SK-N-SH (cell line): ENCODE results near the gene STK40. TPM values are rescaled to one million over a fixed set of nuclear protein-coding genes. Genes with fewer than 3 reads are reported as not detected.

Experiments used
- CTCF ChIA-PET: fragments of 300-600, 350-600 bp; formaldehyde crosslinking; extraction: SDS; loops from one replicate; lab custom pipeline; 2021; lab: Yijun Ruan, JAX
- POLR2A ChIA-PET: fragments of 350-600 bp; sonication (Branson Sonifier 250); formaldehyde crosslinking; extraction: SDS; loops from one replicate; lab custom pipeline; 2020; ENCODE audit warnings: antibody characterized with exemption, inconsistent platforms; lab: Yijun Ruan, JAX
- DNase-seq: peaks from one replicate; pipeline ENCODE4 v3.0.0; 2012
- H2AFZ ChIP-seq: fragments of 200-600 bp; sonication (generic); 2 replicates; pipeline ENCODE4 v1.8.1; 2016; ENCODE audit warnings: antibody characterized with exemption, mild to moderate bottlenecking, low read depth
- H3F3A ChIP-seq: fragments of 200-600 bp; sonication (generic); replicated peaks from 2 replicates; pipeline ENCODE3; 2016; ENCODE audit warnings: antibody characterized with exemption, mild to moderate bottlenecking; ENCODE audit not compliant: insufficient read depth
- H3K27ac ChIP-seq, 2 experiments: fragments of 200-500 bp in 1 of 2; fragments of 200-600 bp in 1 of 2; sonication (Bioruptor generic) in 1 of 2; sonication (generic), shearing (Covaris generic) in 1 of 2; 2 replicates each; pipeline versions ENCODE4 v1.5.1 to v1.6.1; 2014 to 2016; ENCODE audit warnings: low read depth in 2 of 2, inconsistent platforms in 1 of 2, low read length in 1 of 2, mild to moderate bottlenecking in 1 of 2, mixed read lengths in 1 of 2
- H3K27me3 ChIP-seq: fragments of 200-600 bp; sonication (generic), shearing (Covaris generic); 2 replicates; pipeline ENCODE4 v1.6.1; 2016; ENCODE audit warnings: mixed run types; ENCODE audit not compliant: insufficient read depth
- H3K36me3 ChIP-seq, 2 experiments: fragments of 200-500 bp in 1 of 2; fragments of 200-600 bp in 1 of 2; sonication (Bioruptor generic) in 1 of 2; sonication (generic) in 1 of 2; replicated peaks in 1 of 2; 2 replicates each; pipeline versions ENCODE3 to v1.5.1; 2014 to 2016; ENCODE audit warnings: low read length in 1 of 2, mild to moderate bottlenecking in 1 of 2; ENCODE audit not compliant: insufficient read depth in 2 of 2, control insufficient read depth in 1 of 2
- H3K4me1 ChIP-seq, 2 experiments: fragments of 200-500 bp in 1 of 2; fragments of 200-600 bp in 1 of 2; sonication (Bioruptor generic) in 1 of 2; sonication (generic), shearing (Covaris generic) in 1 of 2; 2 replicates each; pipeline versions ENCODE4 v1.5.1 to v1.6.1; 2014 to 2016; ENCODE audit warnings: low read depth in 1 of 2, low read length in 1 of 2, mixed run types in 1 of 2; ENCODE audit not compliant: insufficient read depth in 2 of 2, control insufficient read depth in 1 of 2
- H3K4me2 ChIP-seq: fragments of 200-600 bp; sonication (generic), shearing (Covaris generic); 2 replicates; pipeline ENCODE4 v1.6.1; 2017; ENCODE audit warnings: mixed run types
- H3K4me3 ChIP-seq, 2 experiments: fragments of 200-500 bp in 1 of 2; fragments of 200-600 bp in 1 of 2; sonication (Bioruptor generic) in 1 of 2; sonication (generic), shearing (Covaris generic) in 1 of 2; 2 replicates each; pipeline versions ENCODE4 v1.5.1 to v1.8.1; 2014 to 2016; ENCODE audit warnings: low read depth in 2 of 2, inconsistent platforms in 1 of 2, low read length in 1 of 2, mild to moderate bottlenecking in 1 of 2, mixed read lengths in 1 of 2, moderate library complexity in 1 of 2
- H3K79me2 ChIP-seq: fragments of 200-600 bp; sonication (generic); 2 replicates; pipeline ENCODE4 v1.8.1; 2017; ENCODE audit warnings: mild to moderate bottlenecking; ENCODE audit not compliant: insufficient read depth
- H3K9ac ChIP-seq: fragments of 200-600 bp; sonication (generic); 2 replicates; pipeline ENCODE4 v1.6.1; 2017; ENCODE audit warnings: mixed run types
- H3K9me2 ChIP-seq: fragments of 200-600 bp; sonication (generic); 2 replicates; pipeline ENCODE4 v1.6.1; 2017; ENCODE audit warnings: mixed run types
- H3K9me3 ChIP-seq: fragments of 200-600 bp; sonication (generic); 2 replicates; pipeline ENCODE4 v1.6.1; 2017; ENCODE audit warnings: mixed run types, mild to moderate bottlenecking, moderate library complexity
- H4K20me1 ChIP-seq: fragments of 200-600 bp; sonication (generic); 2 replicates; pipeline ENCODE4 v1.6.1; 2017; ENCODE audit warnings: mild to moderate bottlenecking, mixed run types; ENCODE audit not compliant: insufficient read depth
- CHD2 ChIP-seq: fragments of 150-350 bp; IDR thresholded peaks from 2 replicates; pipeline ENCODE4 v1.6.1; 2018; ENCODE audit warnings: low read length; ENCODE audit not compliant: partially characterized antibody
- EP300 ChIP-seq, 2 experiments: IDR thresholded peaks; 2 replicates each; pipeline versions ENCODE4 v1.4.0 to v1.6.1; 2012; ENCODE audit warnings: borderline replicate concordance in 1 of 2, low read depth in 1 of 2, low read length in 1 of 2
- EZH2phosphoT487 ChIP-seq: fragments of 200-600 bp; sonication (generic); IDR thresholded peaks from 2 replicates; pipeline ENCODE4 v1.6.1; 2017; ENCODE audit warnings: low read depth, mixed run types, mild to moderate bottlenecking, antibody characterized with exemption, moderate library complexity, borderline replicate concordance
- FOSL2 ChIP-seq: IDR thresholded peaks from 2 replicates; pipeline ENCODE4 v1.4.0; 2012; ENCODE audit warnings: low read depth, mild to moderate bottlenecking, moderate library complexity, borderline replicate concordance
- GATA2 ChIP-seq: sonication (generic); formaldehyde crosslinking; IDR thresholded peaks from 2 replicates; pipeline ENCODE4 v1.5.0; 2020; ENCODE audit warnings: mild to moderate bottlenecking, missing genetic modification reagents
- JUND ChIP-seq: IDR thresholded peaks from 2 replicates; pipeline ENCODE4 v1.4.0; 2012
- MEF2A ChIP-seq: IDR thresholded peaks from 2 replicates; pipeline ENCODE4 v1.4.0; 2012; ENCODE audit warnings: low read depth, borderline replicate concordance
- NFIC ChIP-seq: IDR thresholded peaks from 2 replicates; pipeline ENCODE4 v1.4.0; 2012; ENCODE audit warnings: borderline replicate concordance
- NRF1 ChIP-seq: IDR thresholded peaks from 2 replicates; pipeline ENCODE4 v1.6.1; 2012; ENCODE audit warnings: low read depth, mild to moderate bottlenecking, low read length
- POLR2AphosphoS5 ChIP-seq: IDR thresholded peaks from 2 replicates; pipeline ENCODE4 v1.6.1; 2012; ENCODE audit warnings: low read depth, low read length
- RCOR1 ChIP-seq: fragments of 150-350 bp; IDR thresholded peaks from 2 replicates; pipeline ENCODE4 v1.6.1; 2017; ENCODE audit warnings: antibody characterized with exemption, low read length
- RFX5 ChIP-seq: IDR thresholded peaks from 2 replicates; pipeline ENCODE4 v1.6.1; 2012; ENCODE audit warnings: mild to moderate bottlenecking, improper control_type of control experiment, low read length
- RXRA ChIP-seq: IDR thresholded peaks from 2 replicates; pipeline ENCODE4 v1.4.0; 2012; ENCODE audit warnings: low read depth, mild to moderate bottlenecking, borderline replicate concordance
- SIN3A ChIP-seq: IDR thresholded peaks from 2 replicates; pipeline ENCODE4 v1.6.1; 2012; ENCODE audit warnings: low read depth, mild to moderate bottlenecking, low read length, moderate library complexity, borderline replicate concordance
- SMC3 ChIP-seq: IDR thresholded peaks from 2 replicates; pipeline ENCODE4 v1.6.1; 2012; ENCODE audit warnings: low read depth, low read length, improper control_type of control experiment
- TCF12 ChIP-seq: IDR thresholded peaks from 2 replicates; pipeline ENCODE4 v1.4.0; 2012
- TEAD4 ChIP-seq: IDR thresholded peaks from 2 replicates; pipeline ENCODE4 v1.4.0; 2012; ENCODE audit warnings: mild to moderate bottlenecking, borderline replicate concordance; ENCODE audit not compliant: insufficient read depth
- USF1 ChIP-seq: IDR thresholded peaks from 2 replicates; pipeline ENCODE4 v1.4.0; 2012; ENCODE audit warnings: low read depth, borderline replicate concordance
- ZBTB33 ChIP-seq: IDR thresholded peaks from 2 replicates; pipeline ENCODE4 v1.4.0; 2012; ENCODE audit warnings: low read depth, borderline replicate concordance
- WGBS: methylation state at CpG from one replicate; pipeline ENCODE4 v1.1.6; 2017; ENCODE audit warnings: low lambda C conversion rate; 5-methylcytosine and 5-hydroxymethylcytosine counted together
- polyA plus RNA-seq, 3 experiments: library from polyadenylated mRNA; depleted of rRNA; stranded (reverse); fragments of >200 nt; gene quantifications; 2 replicates each; pipeline ENCODE4 v1.2.3, GENCODE V29; 2012
- TF ChIP-seq, protein P1 (sequence below): fragments of 150-350 bp; IDR thresholded peaks from 2 replicates; pipeline ENCODE4 v1.6.1; 2017; ENCODE audit warnings: antibody characterized with exemption, low read length, low read depth, borderline replicate concordance
- TF ChIP-seq, protein P2 (sequence below): fragments of 150-350 bp; IDR thresholded peaks from 2 replicates; pipeline ENCODE4 v1.6.1; 2016; ENCODE audit warnings: mild to moderate bottlenecking, low read depth, low read length

The STK40 gene
- polyA plus RNA-seq, 1 of the 3 experiments (the other 2 are of a cell fraction): 43.3 TPM

GRCh38 chr1:36350659-36351226 is 35.0 kb downstream of the STK40 start (continued):
- TF ChIP-seq USF1 (no peak), RFX5 (no peak)
- TF ChIP-seq, protein P1, sequence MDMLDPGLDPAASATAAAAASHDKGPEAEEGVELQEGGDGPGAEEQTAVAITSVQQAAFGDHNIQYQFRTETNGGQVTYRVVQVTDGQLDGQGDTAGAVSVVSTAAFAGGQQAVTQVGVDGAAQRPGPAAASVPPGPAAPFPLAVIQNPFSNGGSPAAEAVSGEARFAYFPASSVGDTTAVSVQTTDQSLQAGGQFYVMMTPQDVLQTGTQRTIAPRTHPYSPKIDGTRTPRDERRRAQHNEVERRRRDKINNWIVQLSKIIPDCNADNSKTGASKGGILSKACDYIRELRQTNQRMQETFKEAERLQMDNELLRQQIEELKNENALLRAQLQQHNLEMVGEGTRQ: no peak

GRCh38 chr1:36349839-36350238 is 35.9 kb downstream of the STK40 start:
- Histone ChIP-seq H2AFZ (no peak overlapping the region), H4K20me1 (no peaks in the 10 kb centered on the region), H3K79me2 (peaks cover 22% of the 10 kb centered on the region; the same call in 1 of the 2 replicates), H3K27me3 (no peaks in the 10 kb centered on the region), H3K9me3 (no peaks in the 10 kb centered on the region), H3K9me2 (no peaks in the 10 kb centered on the region), H3K4me3 (no peak overlapping the region), H3K27ac (peak overlapping the region; percentile 96 to 100), H3K4me2 (peak overlapping the region; percentile 80), H3F3A (peaks cover 44% of the 10 kb centered on the region), H3K36me3 (peaks cover 30 to 53% of the 10 kb centered on the region in 2 experiments), H3K9ac (peak overlapping the region; percentile 86), H3K4me1 (peaks cover 32 to 50% of the 10 kb centered on the region in 2 experiments)
- POLR2A ChIA-PET: no interaction called here
- 59% methylated on average over 10 of the region's 16 CpGs for WGBS
- CTCF ChIA-PET: interaction anchor here (1.8 to 7.4 kb wide), 3 partner anchors 8 to 70 kb away, joined by 4 to 86 read pairs (median 41); no protein-coding TSS in a partner anchor
- DNase-seq: no peak
- TF ChIP-seq SIN3A: no peak
- no peak for TF ChIP-seq USF1
- no peak for TF ChIP-seq JUND
- TF ChIP-seq EZH2phosphoT487: no peak
- TF ChIP-seq SMC3: no peak
- no peak for TF ChIP-seq TEAD4
- TF ChIP-seq FOSL2: no peak
- no peak for TF ChIP-seq NRF1
- no peak for TF ChIP-seq TCF12
- TF ChIP-seq NFIC: no peak
- TF ChIP-seq EP300 (IDR thresholded peaks at IDR 0.05; ENCODE audit: borderline replicate concordance in 1 of 2, low read depth in 1 of 2, low read length in 1 of 2): no peak
- no peak for TF ChIP-seq CHD2
- TF ChIP-seq MEF2A: no peak
- TF ChIP-seq ZBTB33: no peak
- no peak for TF ChIP-seq GATA2 (CRISPR knock-in tag)
- no peak for TF ChIP-seq POLR2AphosphoS5
- TF ChIP-seq, protein P2, sequence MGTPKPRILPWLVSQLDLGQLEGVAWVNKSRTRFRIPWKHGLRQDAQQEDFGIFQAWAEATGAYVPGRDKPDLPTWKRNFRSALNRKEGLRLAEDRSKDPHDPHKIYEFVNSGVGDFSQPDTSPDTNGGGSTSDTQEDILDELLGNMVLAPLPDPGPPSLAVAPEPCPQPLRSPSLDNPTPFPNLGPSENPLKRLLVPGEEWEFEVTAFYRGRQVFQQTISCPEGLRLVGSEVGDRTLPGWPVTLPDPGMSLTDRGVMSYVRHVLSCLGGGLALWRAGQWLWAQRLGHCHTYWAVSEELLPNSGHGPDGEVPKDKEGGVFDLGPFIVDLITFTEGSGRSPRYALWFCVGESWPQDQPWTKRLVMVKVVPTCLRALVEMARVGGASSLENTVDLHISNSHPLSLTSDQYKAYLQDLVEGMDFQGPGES: no peak
- no peak for TF ChIP-seq RXRA
- no peak for TF ChIP-seq RCOR1
